Measurements from ENCODE around the gene CASKIN1. TPM values are rescaled to one million over a fixed set of nuclear protein-coding genes. Genes with fewer than 3 reads are reported as not detected.

CASKIN1 gene
- total and polyA plus RNA-seq, 4 donors, result under 0.01 to 0.17 (median 0.09) TPM; not detected in 1

DNA sequence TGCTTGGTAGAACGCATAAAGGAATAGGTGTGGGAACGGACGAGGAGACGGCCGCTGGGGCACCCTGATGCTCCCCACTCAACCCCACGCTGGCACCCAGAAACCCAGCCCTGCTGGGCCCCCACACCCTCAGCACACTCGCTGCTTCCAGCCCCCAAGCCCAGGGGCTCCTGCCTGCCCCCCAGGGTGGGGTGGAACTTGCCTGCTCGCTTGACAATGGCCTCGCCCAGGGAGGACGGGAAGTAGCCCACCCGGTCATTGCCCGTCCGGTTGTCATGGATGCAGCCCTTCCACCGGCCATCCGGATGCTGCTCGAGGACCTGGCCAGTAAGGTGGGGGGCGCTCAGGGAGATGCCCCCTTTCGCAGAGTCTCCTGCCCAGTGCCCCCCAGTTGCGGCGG is 9.9 kb downstream of the CASKIN1 start:
- Histone ChIP-seq H3K27ac (ENCODE audit: low read depth in 1 of 2, low read length in 2 of 2) (no peak overlapping the region), H3K27me3 (ENCODE audit: control insufficient read depth in 4 of 4, insufficient read depth in 4 of 4, low read length in 3 of 4) (no peaks in the 10 kb centered on the region), H3K9ac (ENCODE audit: low read depth in 1 of 2, low read length in 2 of 2) (no peak overlapping the region), H3K9me3 (ENCODE audit: control insufficient read depth in 4 of 4, low read length in 3 of 4) (no peaks in the 10 kb centered on the region), H3K4me1 (ENCODE audit: control insufficient read depth in 4 of 4, insufficient read depth in 4 of 4, low read length in 3 of 4) (no peaks in the 10 kb centered on the region), H3K36me3 (ENCODE audit: control insufficient read depth in 4 of 4, insufficient read depth in 3 of 4, low read depth in 1 of 4, low read length in 3 of 4) (no peaks in the 10 kb centered on the region), H3K4me3 (ENCODE audit: low read depth in 1 of 3, low read length in 3 of 3) (no peak overlapping the region)
- WGBS, result 91% methylated on average over 20 of the region's 20 CpGs
- no peak for DNase-seq (ENCODE audit: low spot score)
- TF ChIP-seq RAD21 (IDR thresholded peaks at IDR 0.05), result no peak
- TF ChIP-seq HNF4A (conservative IDR thresholded peaks at IDR 0.05), result no peak
- no peak for TF ChIP-seq YY1 (IDR thresholded peaks at IDR 0.05)
- TF ChIP-seq HNF4G (IDR thresholded peaks at IDR 0.05), result no peak
- TF ChIP-seq, protein P1, sequence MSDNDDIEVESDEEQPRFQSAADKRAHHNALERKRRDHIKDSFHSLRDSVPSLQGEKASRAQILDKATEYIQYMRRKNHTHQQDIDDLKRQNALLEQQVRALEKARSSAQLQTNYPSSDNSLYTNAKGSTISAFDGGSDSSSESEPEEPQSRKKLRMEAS (IDR thresholded peaks at IDR 0.05), result no peak

DNA sequence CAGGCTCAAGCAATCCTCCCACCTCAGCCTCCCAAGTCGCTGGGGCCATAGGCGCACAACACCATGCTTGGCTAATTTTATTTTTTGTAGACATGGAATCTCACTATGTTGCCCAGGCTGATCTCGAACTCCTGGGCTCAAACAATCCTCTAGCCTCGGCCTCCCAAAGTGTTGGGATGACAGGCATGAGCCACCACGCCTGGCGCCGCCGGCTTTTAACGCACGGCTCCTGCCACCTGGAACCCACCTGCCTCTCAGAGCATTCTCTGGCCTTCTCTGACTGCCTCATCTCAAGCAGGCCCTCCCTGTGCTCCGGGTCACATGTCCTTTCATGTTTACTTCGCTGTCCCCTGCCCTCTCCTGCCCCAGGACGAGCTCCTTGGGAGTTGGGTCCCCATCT is 10.3 kb downstream of the CASKIN1 start:
- 94% methylated on average over 13 of the region's 13 CpGs for whole genome bisulfite sequencing
- Histone ChIP-seq H3K36me3 (ENCODE audit: control insufficient read depth in 4 of 4, insufficient read depth in 3 of 4, low read depth in 1 of 4, low read length in 3 of 4) (no peaks in the 10 kb centered on the region), H3K27me3 (ENCODE audit: control insufficient read depth in 4 of 4, insufficient read depth in 4 of 4, low read length in 3 of 4) (no peaks in the 10 kb centered on the region), H3K9ac (ENCODE audit: low read depth in 1 of 2, low read length in 2 of 2) (no peak overlapping the region), H3K4me1 (ENCODE audit: control insufficient read depth in 4 of 4, insufficient read depth in 4 of 4, low read length in 3 of 4) (no peaks in the 10 kb centered on the region), H3K9me3 (ENCODE audit: control insufficient read depth in 4 of 4, low read length in 3 of 4) (no peaks in the 10 kb centered on the region), H3K4me3 (ENCODE audit: low read depth in 1 of 3, low read length in 3 of 3) (no peak overlapping the region), H3K27ac (ENCODE audit: low read depth in 1 of 2, low read length in 2 of 2) (no peak overlapping the region)
- DNase-seq (ENCODE audit: low spot score), result no peak
- no peak for TF ChIP-seq FOXA1 (IDR thresholded peaks at IDR 0.05)

DNA sequence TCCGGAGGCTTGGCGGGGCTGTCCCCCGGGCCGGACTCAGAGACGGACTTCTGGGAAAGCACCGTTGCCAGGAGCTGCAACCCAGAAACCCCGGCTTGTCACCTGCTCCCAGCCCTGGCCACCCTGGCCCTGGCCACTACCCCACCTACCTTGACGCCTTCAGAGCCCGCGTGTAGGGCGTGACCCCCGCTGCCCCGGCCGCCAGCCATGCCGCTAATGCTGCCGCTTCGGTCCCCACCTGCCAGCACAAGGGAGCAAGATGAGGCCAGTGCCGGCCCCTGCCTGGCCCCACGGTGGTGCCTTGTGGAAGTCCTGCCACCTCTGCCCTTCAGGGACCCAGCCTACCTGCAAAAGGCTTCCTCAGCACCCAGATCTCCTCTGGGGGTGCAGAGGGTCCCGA is 11.4 kb downstream of the CASKIN1 start:
- Histone ChIP-seq H3K27ac (ENCODE audit: low read depth in 1 of 2, low read length in 2 of 2) (no peak overlapping the region), H3K4me1 (ENCODE audit: control insufficient read depth in 4 of 4, insufficient read depth in 4 of 4, low read length in 3 of 4) (no peaks in the 10 kb centered on the region), H3K36me3 (ENCODE audit: control insufficient read depth in 4 of 4, insufficient read depth in 3 of 4, low read depth in 1 of 4, low read length in 3 of 4) (no peaks in the 10 kb centered on the region), H3K27me3 (ENCODE audit: control insufficient read depth in 4 of 4, insufficient read depth in 4 of 4, low read length in 3 of 4) (no peaks in the 10 kb centered on the region), H3K9ac (ENCODE audit: low read depth in 1 of 2, low read length in 2 of 2) (no peak overlapping the region), H3K9me3 (ENCODE audit: control insufficient read depth in 4 of 4, low read length in 3 of 4) (no peaks in the 10 kb centered on the region), H3K4me3 (ENCODE audit: low read depth in 1 of 3, low read length in 3 of 3) (no peak overlapping the region)
- WGBS, result 78% methylated on average over 20 of the region's 20 CpGs
- no peak for DNase-seq (ENCODE audit: low spot score)
- no peak for TF ChIP-seq YY1 (IDR thresholded peaks at IDR 0.05)
- TF ChIP-seq FOXA2 (IDR thresholded peaks at IDR 0.05), result no peak
- TF ChIP-seq, protein P1 (IDR thresholded peaks at IDR 0.05), result no peak
- TF ChIP-seq, protein P2, sequence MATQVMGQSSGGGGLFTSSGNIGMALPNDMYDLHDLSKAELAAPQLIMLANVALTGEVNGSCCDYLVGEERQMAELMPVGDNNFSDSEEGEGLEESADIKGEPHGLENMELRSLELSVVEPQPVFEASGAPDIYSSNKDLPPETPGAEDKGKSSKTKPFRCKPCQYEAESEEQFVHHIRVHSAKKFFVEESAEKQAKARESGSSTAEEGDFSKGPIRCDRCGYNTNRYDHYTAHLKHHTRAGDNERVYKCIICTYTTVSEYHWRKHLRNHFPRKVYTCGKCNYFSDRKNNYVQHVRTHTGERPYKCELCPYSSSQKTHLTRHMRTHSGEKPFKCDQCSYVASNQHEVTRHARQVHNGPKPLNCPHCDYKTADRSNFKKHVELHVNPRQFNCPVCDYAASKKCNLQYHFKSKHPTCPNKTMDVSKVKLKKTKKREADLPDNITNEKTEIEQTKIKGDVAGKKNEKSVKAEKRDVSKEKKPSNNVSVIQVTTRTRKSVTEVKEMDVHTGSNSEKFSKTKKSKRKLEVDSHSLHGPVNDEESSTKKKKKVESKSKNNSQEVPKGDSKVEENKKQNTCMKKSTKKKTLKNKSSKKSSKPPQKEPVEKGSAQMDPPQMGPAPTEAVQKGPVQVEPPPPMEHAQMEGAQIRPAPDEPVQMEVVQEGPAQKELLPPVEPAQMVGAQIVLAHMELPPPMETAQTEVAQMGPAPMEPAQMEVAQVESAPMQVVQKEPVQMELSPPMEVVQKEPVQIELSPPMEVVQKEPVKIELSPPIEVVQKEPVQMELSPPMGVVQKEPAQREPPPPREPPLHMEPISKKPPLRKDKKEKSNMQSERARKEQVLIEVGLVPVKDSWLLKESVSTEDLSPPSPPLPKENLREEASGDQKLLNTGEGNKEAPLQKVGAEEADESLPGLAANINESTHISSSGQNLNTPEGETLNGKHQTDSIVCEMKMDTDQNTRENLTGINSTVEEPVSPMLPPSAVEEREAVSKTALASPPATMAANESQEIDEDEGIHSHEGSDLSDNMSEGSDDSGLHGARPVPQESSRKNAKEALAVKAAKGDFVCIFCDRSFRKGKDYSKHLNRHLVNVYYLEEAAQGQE (IDR thresholded peaks at IDR 0.05), result no peak
- TF ChIP-seq JUND (IDR thresholded peaks at IDR 0.05), result no peak
- no peak for TF ChIP-seq EGR1 (IDR thresholded peaks at IDR 0.05; ENCODE audit: low read depth in 2 of 2)
- no peak for TF ChIP-seq TAF1 (conservative IDR thresholded peaks at IDR 0.05)
- no peak for TF ChIP-seq NR2F2 (IDR thresholded peaks at IDR 0.05)
- TF ChIP-seq HNF4A (conservative IDR thresholded peaks at IDR 0.05), result no peak
- TF ChIP-seq HNF4G (IDR thresholded peaks at IDR 0.05), result no peak
- no peak for TF ChIP-seq SP1 (IDR thresholded peaks at IDR 0.05)
- TF ChIP-seq, protein P3, sequence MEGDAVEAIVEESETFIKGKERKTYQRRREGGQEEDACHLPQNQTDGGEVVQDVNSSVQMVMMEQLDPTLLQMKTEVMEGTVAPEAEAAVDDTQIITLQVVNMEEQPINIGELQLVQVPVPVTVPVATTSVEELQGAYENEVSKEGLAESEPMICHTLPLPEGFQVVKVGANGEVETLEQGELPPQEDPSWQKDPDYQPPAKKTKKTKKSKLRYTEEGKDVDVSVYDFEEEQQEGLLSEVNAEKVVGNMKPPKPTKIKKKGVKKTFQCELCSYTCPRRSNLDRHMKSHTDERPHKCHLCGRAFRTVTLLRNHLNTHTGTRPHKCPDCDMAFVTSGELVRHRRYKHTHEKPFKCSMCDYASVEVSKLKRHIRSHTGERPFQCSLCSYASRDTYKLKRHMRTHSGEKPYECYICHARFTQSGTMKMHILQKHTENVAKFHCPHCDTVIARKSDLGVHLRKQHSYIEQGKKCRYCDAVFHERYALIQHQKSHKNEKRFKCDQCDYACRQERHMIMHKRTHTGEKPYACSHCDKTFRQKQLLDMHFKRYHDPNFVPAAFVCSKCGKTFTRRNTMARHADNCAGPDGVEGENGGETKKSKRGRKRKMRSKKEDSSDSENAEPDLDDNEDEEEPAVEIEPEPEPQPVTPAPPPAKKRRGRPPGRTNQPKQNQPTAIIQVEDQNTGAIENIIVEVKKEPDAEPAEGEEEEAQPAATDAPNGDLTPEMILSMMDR (IDR thresholded peaks at IDR 0.05; ENCODE audit: low read depth, low read length, missing input control), result no peak
- TF ChIP-seq, protein P4, sequence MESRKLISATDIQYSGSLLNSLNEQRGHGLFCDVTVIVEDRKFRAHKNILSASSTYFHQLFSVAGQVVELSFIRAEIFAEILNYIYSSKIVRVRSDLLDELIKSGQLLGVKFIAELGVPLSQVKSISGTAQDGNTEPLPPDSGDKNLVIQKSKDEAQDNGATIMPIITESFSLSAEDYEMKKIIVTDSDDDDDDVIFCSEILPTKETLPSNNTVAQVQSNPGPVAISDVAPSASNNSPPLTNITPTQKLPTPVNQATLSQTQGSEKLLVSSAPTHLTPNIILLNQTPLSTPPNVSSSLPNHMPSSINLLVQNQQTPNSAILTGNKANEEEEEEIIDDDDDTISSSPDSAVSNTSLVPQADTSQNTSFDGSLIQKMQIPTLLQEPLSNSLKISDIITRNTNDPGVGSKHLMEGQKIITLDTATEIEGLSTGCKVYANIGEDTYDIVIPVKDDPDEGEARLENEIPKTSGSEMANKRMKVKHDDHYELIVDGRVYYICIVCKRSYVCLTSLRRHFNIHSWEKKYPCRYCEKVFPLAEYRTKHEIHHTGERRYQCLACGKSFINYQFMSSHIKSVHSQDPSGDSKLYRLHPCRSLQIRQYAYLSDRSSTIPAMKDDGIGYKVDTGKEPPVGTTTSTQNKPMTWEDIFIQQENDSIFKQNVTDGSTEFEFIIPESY (IDR thresholded peaks at IDR 0.05), result no peak
- no peak for TF ChIP-seq RXRA (IDR thresholded peaks at IDR 0.05)
- no peak for TF ChIP-seq FOXA1 (IDR thresholded peaks at IDR 0.05)
- no peak for TF ChIP-seq RAD21 (IDR thresholded peaks at IDR 0.05)
- TF ChIP-seq GABPA (IDR thresholded peaks at IDR 0.05 in 1 of 2, conservative IDR thresholded peaks at IDR 0.05 in 1 of 2), result no peak
- TF ChIP-seq, protein P5, sequence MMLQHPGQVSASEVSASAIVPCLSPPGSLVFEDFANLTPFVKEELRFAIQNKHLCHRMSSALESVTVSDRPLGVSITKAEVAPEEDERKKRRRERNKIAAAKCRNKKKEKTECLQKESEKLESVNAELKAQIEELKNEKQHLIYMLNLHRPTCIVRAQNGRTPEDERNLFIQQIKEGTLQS (IDR thresholded peaks at IDR 0.05), result no peak
